ENCODE data around the gene TSPAN18. TPM values are rescaled to one million over a fixed set of nuclear protein-coding genes. Genes with fewer than 3 reads are reported as not detected.
A peak's percentile ranks its signal among the peaks of the same experiment; 100 is the strongest.

The TSPAN18 gene
- total and polyA plus RNA-seq, 2 donors: 2.2 to 2.6 TPM

DNA sequence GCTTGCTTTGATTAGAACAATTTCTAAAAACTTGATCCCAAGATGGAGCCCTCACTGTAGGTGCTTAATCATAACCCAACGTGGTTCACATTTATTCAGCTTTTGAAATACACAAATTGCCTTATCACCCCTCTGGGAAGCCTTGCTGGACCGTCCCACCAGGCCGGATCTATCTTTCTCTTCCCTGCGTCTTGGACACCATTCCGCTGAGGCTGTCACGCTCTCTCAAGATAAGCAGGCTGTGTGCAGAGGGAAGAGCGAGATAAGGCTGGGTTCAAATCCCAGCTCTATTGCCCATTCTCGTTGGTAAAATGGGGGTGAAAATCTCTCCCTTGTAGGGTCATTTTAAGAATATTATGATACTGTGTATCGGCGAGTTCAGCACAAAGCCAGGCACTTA lies 244.4 kb downstream of the TSPAN18 start:
- Histone ChIP-seq H3K9me3 (ENCODE audit: control insufficient read depth in 2 of 2, insufficient read depth in 1 of 2, low read length in 1 of 2) (no peaks in the 10 kb centered on the region), H3K4me1 (ENCODE audit: control insufficient read depth in 2 of 2, insufficient read depth in 2 of 2, low read length in 2 of 2) (peaks cover 0 to 7% of the 10 kb centered on the region in 2 donors), H3K27me3 (ENCODE audit: control insufficient read depth in 2 of 2, insufficient read depth in 1 of 2, low read length in 1 of 2) (no peaks in the 10 kb centered on the region), H3K36me3 (ENCODE audit: control insufficient read depth in 2 of 2, insufficient read depth in 2 of 2, low read length in 1 of 2) (no peaks in the 10 kb centered on the region), H3K27ac (ENCODE audit: low read depth in 1 of 2, low read length in 1 of 2) (no peak overlapping the region), H3K4me3 (ENCODE audit: low read length in 2 of 2) (no peak overlapping the region)
- no peak for DNase-seq (ENCODE audit: low read depth in 6 of 9, low spot score in 9 of 9)
- 98% methylated on average over 10 of the region's 10 CpGs for WGBS

DNA sequence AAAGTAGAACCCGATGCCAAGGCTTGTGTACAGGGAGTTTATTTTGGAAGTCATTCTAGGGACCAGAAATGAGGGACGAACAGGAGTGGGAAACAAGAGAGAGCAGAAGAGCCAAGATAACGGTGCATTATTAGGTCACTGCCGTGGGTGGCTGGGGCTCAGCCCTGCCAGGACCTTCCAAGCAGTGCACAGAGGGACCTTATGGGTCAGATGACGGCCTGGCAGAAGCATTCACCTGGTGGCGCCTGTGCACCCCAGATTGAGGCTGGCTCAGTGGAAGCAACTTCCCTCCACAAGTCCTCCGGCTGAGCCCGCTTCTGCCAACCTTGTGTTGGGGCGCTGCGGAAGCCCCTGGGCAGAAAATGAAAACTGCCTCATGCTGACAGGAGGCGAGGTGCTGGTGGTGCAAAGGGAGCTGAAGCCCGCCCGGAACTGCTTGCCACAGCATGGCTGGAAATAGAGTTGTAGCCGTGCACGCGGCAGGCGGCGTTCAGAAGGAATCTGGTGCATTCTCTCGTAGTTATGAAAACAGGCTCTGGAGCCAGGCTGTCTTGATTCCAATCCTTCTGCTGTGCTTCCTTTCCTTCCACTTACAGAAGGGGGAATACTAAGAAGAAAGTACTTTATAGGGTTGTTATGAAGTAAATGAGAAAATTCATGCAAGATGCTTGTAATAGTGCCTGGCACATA lies 246.1 kb downstream of the TSPAN18 start:
- H3K4me1 ChIP-seq (ENCODE audit: control insufficient read depth in 2 of 2, insufficient read depth in 2 of 2, low read length in 2 of 2): peaks cover 0 to 17% of the 10 kb centered on the region in 2 donors
- WGBS: 95% methylated on average over 19 of the region's 19 CpGs
- H3K36me3 ChIP-seq (ENCODE audit: control insufficient read depth in 2 of 2, insufficient read depth in 2 of 2, low read length in 1 of 2): no peaks in the 10 kb centered on the region
- H3K9me3 ChIP-seq (ENCODE audit: control insufficient read depth in 2 of 2, insufficient read depth in 1 of 2, low read length in 1 of 2): no peaks in the 10 kb centered on the region
- H3K27me3 ChIP-seq (ENCODE audit: control insufficient read depth in 2 of 2, insufficient read depth in 1 of 2, low read length in 1 of 2): no peaks in the 10 kb centered on the region
- H3K27ac ChIP-seq (ENCODE audit: low read depth in 1 of 2, low read length in 1 of 2): no peak overlapping the region
- no peak overlapping the region for H3K4me3 ChIP-seq (ENCODE audit: low read length in 2 of 2)
- DNase-seq (ENCODE audit: low read depth in 6 of 9, low spot score in 9 of 9): no peak

GRCh38 chr11:44973632-44974401 lies 247.1 kb downstream of the TSPAN18 start:
- no peaks in the 10 kb centered on the region for H3K27me3 ChIP-seq (ENCODE audit: control insufficient read depth in 2 of 2, insufficient read depth in 1 of 2, low read length in 1 of 2)
- H3K27ac ChIP-seq (ENCODE audit: low read depth in 1 of 2, low read length in 1 of 2): no peak overlapping the region
- 84% methylated on average over 13 of the region's 13 CpGs for WGBS
- peaks cover 0 to 26% of the 10 kb centered on the region in 2 donors for H3K4me1 ChIP-seq (ENCODE audit: control insufficient read depth in 2 of 2, insufficient read depth in 2 of 2, low read length in 2 of 2)
- no peaks in the 10 kb centered on the region for H3K9me3 ChIP-seq (ENCODE audit: control insufficient read depth in 2 of 2, insufficient read depth in 1 of 2, low read length in 1 of 2)
- no peaks in the 10 kb centered on the region for H3K36me3 ChIP-seq (ENCODE audit: control insufficient read depth in 2 of 2, insufficient read depth in 2 of 2, low read length in 1 of 2)
- H3K4me3 ChIP-seq (ENCODE audit: low read length in 2 of 2): no peak overlapping the region
- no peak for DNase-seq (ENCODE audit: low read depth in 6 of 9, low spot score in 9 of 9)

DNA sequence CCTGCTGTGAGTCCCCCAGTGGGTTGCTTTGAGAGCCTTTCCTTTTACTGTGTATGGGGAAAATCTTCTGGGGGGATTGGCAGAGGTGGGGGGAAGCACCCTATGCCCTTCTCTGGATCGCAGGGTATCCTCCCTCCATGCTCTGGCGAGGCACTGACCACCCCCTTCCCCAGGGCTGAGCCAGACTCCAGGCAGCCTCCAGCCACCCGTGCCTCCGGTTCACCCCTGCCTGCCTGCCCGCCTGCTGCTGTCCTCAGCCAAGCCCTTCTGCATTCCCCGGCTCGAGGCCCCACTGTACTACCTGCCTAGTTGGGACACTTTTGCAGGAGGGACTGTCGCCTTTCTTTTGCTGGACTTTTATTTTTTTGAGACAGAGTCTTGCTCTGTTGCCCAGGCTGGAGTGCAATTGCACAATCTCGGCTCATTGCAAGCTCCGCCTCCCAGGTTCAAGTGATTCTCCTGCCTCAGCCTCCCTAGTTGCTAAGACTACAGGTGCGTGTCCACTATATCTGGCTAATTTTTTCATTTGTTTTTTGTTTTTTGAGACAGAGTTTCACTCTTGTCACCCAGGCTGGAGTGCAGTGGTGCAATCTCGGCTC lies 247.7 kb downstream of the TSPAN18 start:
- Histone ChIP-seq H3K9me3 (ENCODE audit: control insufficient read depth in 2 of 2, insufficient read depth in 1 of 2, low read length in 1 of 2) (no peaks in the 10 kb centered on the region), H3K36me3 (ENCODE audit: control insufficient read depth in 2 of 2, insufficient read depth in 2 of 2, low read length in 1 of 2) (no peaks in the 10 kb centered on the region), H3K27me3 (ENCODE audit: control insufficient read depth in 2 of 2, insufficient read depth in 1 of 2, low read length in 1 of 2) (no peaks in the 10 kb centered on the region), H3K4me1 (ENCODE audit: control insufficient read depth in 2 of 2, insufficient read depth in 2 of 2, low read length in 2 of 2) (peaks cover 0 to 32% of the 10 kb centered on the region in 2 donors), H3K4me3 (ENCODE audit: low read length in 2 of 2) (no peak overlapping the region), H3K27ac (ENCODE audit: low read depth in 1 of 2, low read length in 1 of 2) (no peak overlapping the region)
- DNase-seq (ENCODE audit: low read depth in 6 of 9, low spot score in 9 of 9): no peak
- 93% methylated on average over 12 of the region's 12 CpGs for WGBS

DNA sequence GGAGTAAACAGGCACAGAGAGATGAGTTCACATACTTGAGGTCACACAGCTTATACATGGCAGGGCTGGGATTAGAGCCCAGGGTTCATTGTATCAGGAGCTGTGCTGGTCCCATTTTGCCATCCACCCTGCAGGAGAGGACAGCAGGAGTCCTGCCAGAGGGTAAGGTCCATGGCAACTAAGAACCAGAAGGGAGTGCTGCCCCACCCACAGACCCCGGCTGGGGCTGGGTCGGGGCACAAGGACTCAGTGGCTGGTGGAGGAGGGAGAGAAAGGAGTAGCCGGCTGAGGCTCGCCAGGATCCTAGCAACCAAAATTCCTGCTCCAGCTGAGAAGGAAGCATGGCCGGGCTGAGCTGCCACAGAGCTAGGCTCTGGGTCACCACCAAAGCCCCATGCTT lies 249.8 kb downstream of the TSPAN18 start:
- no peak for DNase-seq (ENCODE audit: low read depth in 6 of 9, low spot score in 9 of 9)
- Histone ChIP-seq H3K27ac (ENCODE audit: low read depth in 1 of 2, low read length in 1 of 2) (no peak overlapping the region), H3K4me1 (ENCODE audit: control insufficient read depth in 2 of 2, insufficient read depth in 2 of 2, low read length in 2 of 2) (peaks cover 0 to 47% of the 10 kb centered on the region in 2 donors), H3K4me3 (ENCODE audit: low read length in 2 of 2) (no peak overlapping the region), H3K36me3 (ENCODE audit: control insufficient read depth in 2 of 2, insufficient read depth in 2 of 2, low read length in 1 of 2) (no peaks in the 10 kb centered on the region), H3K9me3 (ENCODE audit: control insufficient read depth in 2 of 2, insufficient read depth in 1 of 2, low read length in 1 of 2) (peaks cover 0 to 6% of the 10 kb centered on the region in 2 donors), H3K27me3 (ENCODE audit: control insufficient read depth in 2 of 2, insufficient read depth in 1 of 2, low read length in 1 of 2) (no peaks in the 10 kb centered on the region)
- WGBS: 96% methylated on average over 5 of the region's 5 CpGs

GRCh38 chr11:44977493-44977984 lies 250.8 kb downstream of the TSPAN18 start:
- DNase-seq (ENCODE audit: low read depth in 6 of 9, low spot score in 9 of 9): no peak
- Histone ChIP-seq H3K4me3 (ENCODE audit: low read length in 2 of 2) (no peak overlapping the region), H3K27ac (ENCODE audit: low read depth in 1 of 2, low read length in 1 of 2) (no peak overlapping the region), H3K36me3 (ENCODE audit: control insufficient read depth in 2 of 2, insufficient read depth in 2 of 2, low read length in 1 of 2) (no peaks in the 10 kb centered on the region), H3K9me3 (ENCODE audit: control insufficient read depth in 2 of 2, insufficient read depth in 1 of 2, low read length in 1 of 2) (peaks cover 0 to 6% of the 10 kb centered on the region in 2 donors), H3K4me1 (ENCODE audit: control insufficient read depth in 2 of 2, insufficient read depth in 2 of 2, low read length in 2 of 2) (peaks cover 0 to 47% of the 10 kb centered on the region in 2 donors), H3K27me3 (ENCODE audit: control insufficient read depth in 2 of 2, insufficient read depth in 1 of 2, low read length in 1 of 2) (no peaks in the 10 kb centered on the region)
- 21% methylated on average over 9 of the region's 9 CpGs for WGBS

DNA sequence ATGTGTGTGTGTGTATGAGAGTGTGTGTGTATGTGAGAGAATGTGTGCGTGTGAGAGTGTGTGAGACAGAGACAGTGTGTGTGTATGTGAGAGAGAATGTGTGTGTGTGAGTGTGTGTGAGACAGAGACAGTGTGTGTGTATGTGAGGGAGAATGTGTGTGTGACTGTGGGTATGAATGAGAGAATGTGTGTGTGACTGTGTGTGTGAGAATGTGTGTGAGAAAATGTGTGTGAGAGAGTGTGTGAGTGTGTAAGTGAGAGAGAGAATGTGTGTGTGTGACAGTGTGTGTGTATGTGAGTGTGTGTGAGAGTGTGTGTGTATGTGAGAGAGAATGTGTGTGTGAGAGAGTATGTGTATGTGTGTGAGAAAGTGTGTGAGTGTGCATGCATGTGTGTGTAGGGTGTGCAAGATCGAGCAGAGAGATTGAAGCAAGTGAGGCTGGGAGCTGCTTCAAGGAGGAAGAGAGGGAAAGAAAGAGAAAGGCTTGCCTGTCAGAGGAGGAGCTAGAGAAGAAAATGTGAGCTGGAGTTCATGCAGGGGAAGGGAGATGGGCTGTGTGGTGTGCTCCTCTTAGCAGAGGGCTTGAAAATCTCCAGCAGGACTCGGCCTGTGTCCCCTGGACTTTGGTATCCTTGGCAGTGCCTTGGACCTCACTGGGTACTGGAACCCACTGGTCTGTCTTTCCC lies 251.7 kb downstream of the TSPAN18 start:
- H3K36me3 ChIP-seq (ENCODE audit: control insufficient read depth in 2 of 2, insufficient read depth in 2 of 2, low read length in 1 of 2): no peaks in the 10 kb centered on the region
- H3K27ac ChIP-seq (ENCODE audit: low read depth in 1 of 2, low read length in 1 of 2): no peak overlapping the region
- peaks cover 0 to 47% of the 10 kb centered on the region in 2 donors for H3K4me1 ChIP-seq (ENCODE audit: control insufficient read depth in 2 of 2, insufficient read depth in 2 of 2, low read length in 2 of 2)
- 76% methylated on average over 3 of the region's 3 CpGs for WGBS
- DNase-seq (ENCODE audit: low read depth in 6 of 9, low spot score in 9 of 9): peak in 1 of 9 donors; percentile 33
- no peaks in the 10 kb centered on the region for H3K27me3 ChIP-seq (ENCODE audit: control insufficient read depth in 2 of 2, insufficient read depth in 1 of 2, low read length in 1 of 2)
- H3K9me3 ChIP-seq (ENCODE audit: control insufficient read depth in 2 of 2, insufficient read depth in 1 of 2, low read length in 1 of 2): peaks cover 0 to 6% of the 10 kb centered on the region in 2 donors
- no peak overlapping the region for H3K4me3 ChIP-seq (ENCODE audit: low read length in 2 of 2)

GRCh38 chr11:44978961-44979331 lies 252.2 kb downstream of the TSPAN18 start:
- Histone ChIP-seq H3K36me3 (ENCODE audit: control insufficient read depth in 2 of 2, insufficient read depth in 2 of 2, low read length in 1 of 2) (no peaks in the 10 kb centered on the region), H3K27ac (ENCODE audit: low read depth in 1 of 2, low read length in 1 of 2) (no peak overlapping the region), H3K4me1 (ENCODE audit: control insufficient read depth in 2 of 2, insufficient read depth in 2 of 2, low read length in 2 of 2) (peaks cover 0 to 45% of the 10 kb centered on the region in 2 donors), H3K9me3 (ENCODE audit: control insufficient read depth in 2 of 2, insufficient read depth in 1 of 2, low read length in 1 of 2) (peaks cover 0 to 6% of the 10 kb centered on the region in 2 donors), H3K4me3 (ENCODE audit: low read length in 2 of 2) (no peak overlapping the region), H3K27me3 (ENCODE audit: control insufficient read depth in 2 of 2, insufficient read depth in 1 of 2, low read length in 1 of 2) (no peaks in the 10 kb centered on the region)
- DNase-seq (ENCODE audit: low read depth in 6 of 9, low spot score in 9 of 9): no peak
- 100% methylated on average over 1 of the region's 1 CpG for WGBS

Measured in thymus (tissue), 11 donors.